IMR-90 (cell line): ENCODE data around the gene GPC5. TPM values are rescaled to one million over a fixed set of nuclear protein-coding genes. Genes with fewer than 3 reads are reported as not detected.

Experiments
- ATAC-seq: fragments of 200-7000 bp; cut with Tn5 transposase; 2 replicates; pipeline ENCODE4 v1.9.1; 2020; ENCODE audit warnings: low read depth, mild to moderate bottlenecking, moderate library complexity
- BruUV-seq: library from RNA; stranded (reverse); fragments of 400-500 nt; replicated peaks from 2 replicates; lab custom pipeline; 2021; lab: Mats Ljungman, UMichigan
- CTCF ChIA-PET: fragments of 300-600 bp; formaldehyde crosslinking; extraction: SDS; loops from one replicate; lab custom pipeline; 2021; ENCODE audit warnings: antibody characterized with exemption; lab: Yijun Ruan, JAX
- POLR2A ChIA-PET: fragments of 300-600 bp; sonication (Branson Sonifier 250); formaldehyde crosslinking; loops from one replicate; lab custom pipeline; 2022; ENCODE audit warnings: antibody characterized with exemption; ENCODE audit not compliant: unreplicated experiment; lab: Charles Lee
- DNase-seq: peaks from one replicate; pipeline ENCODE4 v3.0.0; 2013
- H2AFZ ChIP-seq: replicated peaks from 2 replicates; pipeline ENCODE3; 2013; ENCODE audit warnings: low read length, mild to moderate bottlenecking; ENCODE audit not compliant: poor library complexity
- H2AK5ac ChIP-seq: 2 replicates; pipeline ENCODE4 v1.6.1; 2013; ENCODE audit warnings: low read depth, low read length, inconsistent platforms
- H2AK9ac ChIP-seq: replicated peaks from 2 replicates; pipeline ENCODE3; 2013; ENCODE audit warnings: mild to moderate bottlenecking, low read depth, low read length, moderate library complexity; ENCODE audit not compliant: poor library complexity
- H2BK120ac ChIP-seq: 2 replicates; pipeline ENCODE4 v1.6.1; 2013; ENCODE audit warnings: low read depth, low read length, inconsistent platforms
- H2BK15ac ChIP-seq: 3 replicates; pipeline ENCODE4 v1.6.1; 2013; ENCODE audit warnings: low read depth, low read length, inconsistent platforms
- H2BK20ac ChIP-seq: 2 replicates; pipeline ENCODE4 v1.6.1; 2013; ENCODE audit warnings: low read depth, mild to moderate bottlenecking, inconsistent platforms, low read length, moderate library complexity
- H2BK5ac ChIP-seq: 2 replicates; pipeline ENCODE4 v1.6.1; 2013; ENCODE audit warnings: mild to moderate bottlenecking, low read depth, low read length, inconsistent platforms; ENCODE audit not compliant: poor library complexity, severe bottlenecking
- H3K14ac ChIP-seq: replicated peaks from 2 replicates; pipeline ENCODE4 v1.6.1; 2013; ENCODE audit warnings: low read depth, low read length, inconsistent platforms
- H3K18ac ChIP-seq: 2 replicates; pipeline ENCODE4 v1.6.1; 2013; ENCODE audit warnings: low read depth, low read length, control low read depth
- H3K23ac ChIP-seq: 2 replicates; pipeline ENCODE4 v1.6.1; 2013; ENCODE audit warnings: low read depth, low read length, inconsistent platforms
- H3K27ac ChIP-seq: 2 replicates; pipeline ENCODE4 v1.5.1; 2013; ENCODE audit warnings: mild to moderate bottlenecking, control low read depth, low read length; ENCODE audit not compliant: insufficient read depth
- H3K27me3 ChIP-seq: 2 replicates; pipeline ENCODE4 v1.6.1; 2013; ENCODE audit warnings: low read length; ENCODE audit not compliant: control insufficient read depth, insufficient read depth
- H3K36me3 ChIP-seq: 2 replicates; pipeline ENCODE4 v1.6.1; 2013; ENCODE audit warnings: low read length, mixed read lengths; ENCODE audit not compliant: control insufficient read depth, insufficient read depth
- H3K4ac ChIP-seq: 2 replicates; pipeline ENCODE4 v1.6.1; 2013; ENCODE audit warnings: low read depth, low read length, inconsistent platforms
- H3K4me1 ChIP-seq: 2 replicates; pipeline ENCODE4 v1.6.1; 2013; ENCODE audit warnings: low read length, mixed read lengths; ENCODE audit not compliant: control insufficient read depth, insufficient read depth
- H3K4me2 ChIP-seq: 2 replicates; pipeline ENCODE4 v1.6.1; 2013; ENCODE audit warnings: low read depth, mild to moderate bottlenecking, control low read depth, low read length, moderate library complexity
- H3K4me3 ChIP-seq: 2 replicates; pipeline ENCODE4 v1.5.1; 2013; ENCODE audit warnings: low read depth, mild to moderate bottlenecking, control low read depth, low read length, moderate library complexity; ENCODE audit not compliant: insufficient read depth
- H3K56ac ChIP-seq: 2 replicates; pipeline ENCODE4 v1.6.1; 2013; ENCODE audit warnings: low read length, inconsistent platforms; ENCODE audit not compliant: insufficient read depth; ENCODE audit errors: extremely low read depth
- H3K79me1 ChIP-seq, 2 experiments: 2 replicates each; pipeline ENCODE4 v1.6.1; 2013; ENCODE audit warnings: low read length in 2 of 2, inconsistent platforms in 1 of 2, low read depth in 1 of 2
- H3K9ac ChIP-seq: 2 replicates; pipeline ENCODE4 v1.6.1; 2013; ENCODE audit warnings: low read depth, low read length, control low read depth
- H3K9me1 ChIP-seq: 2 replicates; pipeline ENCODE4 v1.6.1; 2013; ENCODE audit warnings: low read length, inconsistent platforms; ENCODE audit not compliant: insufficient read depth
- H3K9me3 ChIP-seq: 2 replicates; pipeline ENCODE4 v1.6.1; 2013; ENCODE audit warnings: low read length; ENCODE audit not compliant: control insufficient read depth, insufficient read depth
- H4K20me1 ChIP-seq: 2 replicates; pipeline ENCODE4 v1.6.1; 2013; ENCODE audit warnings: low read length, inconsistent platforms; ENCODE audit not compliant: insufficient read depth
- H4K5ac ChIP-seq: 2 replicates; pipeline ENCODE4 v1.6.1; 2013; ENCODE audit warnings: mild to moderate bottlenecking, low read depth, low read length, control low read depth
- H4K8ac ChIP-seq, 2 experiments: 2 replicates each; pipeline ENCODE4 v1.6.1; 2013; ENCODE audit warnings: low read depth in 2 of 2, low read length in 2 of 2, control low read depth in 1 of 2, inconsistent platforms in 1 of 2
- H4K91ac ChIP-seq: 2 replicates; pipeline ENCODE4 v1.6.1; 2013; ENCODE audit warnings: low read depth, low read length, inconsistent platforms; ENCODE audit not compliant: insufficient read depth
- BHLHE40 ChIP-seq: fragments of 150-350 bp; IDR thresholded peaks from 2 replicates; pipeline ENCODE4 v1.6.1; 2016; ENCODE audit warnings: mild to moderate bottlenecking, low read depth, low read length
- CEBPB ChIP-seq: IDR thresholded peaks from 2 replicates; pipeline ENCODE4 v1.6.1; 2012; ENCODE audit warnings: low read depth, low read length, improper control_type of control experiment
- CHD1 ChIP-seq: IDR thresholded peaks from 2 replicates; pipeline ENCODE4 v1.6.1; 2012; ENCODE audit warnings: low read depth, low read length, improper control_type of control experiment
- CTCF ChIP-seq: conservative IDR thresholded peaks from 2 replicates; pipeline ENCODE4 v1.5.1; 2012; ENCODE audit warnings: mild to moderate bottlenecking, low read depth, low read length, improper control_type of control experiment
- ELK1 ChIP-seq: fragments of 150-350 bp; IDR thresholded peaks from 2 replicates; pipeline ENCODE4 v1.6.1; 2016; ENCODE audit warnings: low read depth, mild to moderate bottlenecking, low read length, moderate library complexity, borderline replicate concordance
- FOS ChIP-seq: fragments of 150-350 bp; IDR thresholded peaks from 2 replicates; pipeline ENCODE4 v1.6.1; 2016; ENCODE audit warnings: low read depth, low read length
- MAFK ChIP-seq: IDR thresholded peaks from 2 replicates; pipeline ENCODE4 v1.6.1; 2012; ENCODE audit warnings: low read depth, low read length, improper control_type of control experiment
- MAZ ChIP-seq: IDR thresholded peaks from 2 replicates; pipeline ENCODE4 v1.6.1; 2012; ENCODE audit warnings: low read depth, mild to moderate bottlenecking, low read length, improper control_type of control experiment, moderate library complexity, borderline replicate concordance
- MXI1 ChIP-seq: IDR thresholded peaks from 2 replicates; pipeline ENCODE4 v1.6.1; 2012; ENCODE audit warnings: low read depth, mild to moderate bottlenecking, low read length, moderate library complexity, borderline replicate concordance
- NFE2L2 ChIP-seq: fragments of 150-350 bp; IDR thresholded peaks from 2 replicates; pipeline ENCODE4 v1.6.1; 2016; ENCODE audit warnings: low read depth, mild to moderate bottlenecking, low read length
- POLR2A ChIP-seq: IDR thresholded peaks from 2 replicates; pipeline ENCODE4 v1.6.1; 2012; ENCODE audit warnings: mild to moderate bottlenecking, low read depth, low read length
- RAD21 ChIP-seq: IDR thresholded peaks from 2 replicates; pipeline ENCODE4 v1.6.1; 2012; ENCODE audit warnings: low read length, improper control_type of control experiment
- RCOR1 ChIP-seq: IDR thresholded peaks from 2 replicates; pipeline ENCODE4 v1.6.1; 2012; ENCODE audit warnings: mild to moderate bottlenecking, low read length, improper control_type of control experiment; ENCODE audit not compliant: insufficient replicate concordance
- RFX5 ChIP-seq: IDR thresholded peaks from 2 replicates; pipeline ENCODE4 v1.8.0; 2012; ENCODE audit warnings: low read depth, mild to moderate bottlenecking, low read length, moderate library complexity
- SMC3 ChIP-seq: fragments of 150-350 bp; IDR thresholded peaks from 2 replicates; pipeline ENCODE4 v1.6.1; 2016; ENCODE audit warnings: low read depth, mild to moderate bottlenecking, antibody characterized with exemption, low read length, moderate library complexity
- USF2 ChIP-seq: fragments of 150-350 bp; IDR thresholded peaks from 2 replicates; pipeline ENCODE4 v1.6.1; 2017; ENCODE audit warnings: mild to moderate bottlenecking, antibody characterized with exemption, low read length, low read depth
- WGBS, 2 experiments: methylation state at CpG; one replicate each; pipeline versions ENCODE4 v1.1.5 to v1.1.7; 2013; ENCODE audit warnings: missing lambda C conversion rate in 2 of 2; ENCODE audit not compliant: insufficient read length in 1 of 2; ENCODE audit errors: extremely low coverage in 2 of 2; 5-methylcytosine and 5-hydroxymethylcytosine counted together
- dilution Hi-C: fragments of 300-500 bp; cut with HindIII; formaldehyde crosslinking; loops from one replicate; pipeline ENCODE4 v1.14.3; 2018; ENCODE audit warnings: low sequenced_read_pairs; ENCODE audit not compliant: unreplicated experiment
- in situ Hi-C: fragments of 300-500 bp; cut with MboI; formaldehyde crosslinking; loops from 3 replicates; pipeline ENCODE4 v1.14.3; 2019; ENCODE audit warnings: low sequenced_read_pairs, inconsistent platforms, mixed read lengths
- intact Hi-C: fragments of 100-400 bp; cut with micrococcal nuclease; formaldehyde crosslinking; loops from 2 replicates; pipeline ENCODE4 v1.10.0; 2022
- polyA plus RNA-seq, 3 experiments: library from polyadenylated mRNA; depleted of rRNA; stranded (reverse); fragments of >200 nt; gene quantifications; 2 replicates each; pipeline ENCODE4 v1.2.3, GENCODE V29; 2012; ENCODE audit warnings: low replicate concordance in 1 of 3
- total RNA-seq: library from RNA; depleted of rRNA; stranded (reverse); fragments of >200 nt; gene quantifications from 2 replicates; pipeline ENCODE4 v1.2.3, GENCODE V29; 2012

GPC5 gene
- total and polyA plus RNA-seq, 2 of the 4 experiments (the other 2 are of a cell fraction), result 0.94 to 1.8 TPM

- H3K4me3 ChIP-seq, result no peak overlapping the region
- H2BK15ac ChIP-seq, result no peak overlapping the region
- H3K27me3 ChIP-seq, result no peaks in the 10 kb centered on the region
- in situ Hi-C loops, result no loop called here
- H4K8ac ChIP-seq, result no peak overlapping the region
- BruUV-seq, result no TSS peak
- no peak overlapping the region for H3K4ac ChIP-seq
- H3K56ac ChIP-seq, result no peak overlapping the region
- H3K27ac ChIP-seq, result no peak overlapping the region
- H3K4me2 ChIP-seq, result no peak overlapping the region
- H2BK20ac ChIP-seq, result no peak overlapping the region
- TF ChIP-seq CTCF (no peak), MAZ (no peak), USF2 (no peak), MXI1 (no peak), NFE2L2 (no peak), CHD1 (no peak), MAFK (no peak), RAD21 (no peak), BHLHE40 (no peak), RFX5 (no peak), SMC3 (no peak), ELK1 (no peak), RCOR1 (no peak), CEBPB (no peak), FOS (no peak), POLR2A (no peak)
- no peak overlapping the region for H4K91ac ChIP-seq
- no peak overlapping the region for H2AK9ac ChIP-seq
- no peak overlapping the region for H3K23ac ChIP-seq
- DNase-seq (no peak), ATAC-seq (no peak)
- dilution Hi-C loops, result no loop called here
- H2AFZ ChIP-seq, result no peak overlapping the region
- no peaks in the 10 kb centered on the region for H4K20me1 ChIP-seq
- H3K14ac ChIP-seq, result no peak overlapping the region
- ChIA-PET CTCF (no interaction called here), POLR2A (no interaction called here)
- no peak overlapping the region for H2AK5ac ChIP-seq
- intact Hi-C loops, result no loop called here
- H2BK5ac ChIP-seq, result no peak overlapping the region
- H3K9me3 ChIP-seq, result no peaks in the 10 kb centered on the region
- H4K5ac ChIP-seq, result no peak overlapping the region
- H3K18ac ChIP-seq, result no peak overlapping the region
- H2BK120ac ChIP-seq, result no peak overlapping the region
- H3K4me1 ChIP-seq, result no peaks in the 10 kb centered on the region
- H3K79me1 ChIP-seq, result no peaks in the 10 kb centered on the region
- no peak overlapping the region for H3K9ac ChIP-seq
- H3K9me1 ChIP-seq, result no peaks in the 10 kb centered on the region
- WGBS, 2 experiments, result no CpG with 5 or more reads among the region's 1 CpG
- H3K36me3 ChIP-seq, result no peaks in the 10 kb centered on the region
Observed at GRCh38 chr13:92549276-92549675, 1150.9 kb downstream of the GPC5 start.
